A204.1 (cell line): ENCODE measurements around the gene TLE5.

Experiments
- FAIRE-seq: peaks from 2 replicates; lab custom pipeline; 2012; peaks lifted over from hg19 to GRCh38; lab: Jason Lieb, UNC

The TLE5 gene

DNA sequence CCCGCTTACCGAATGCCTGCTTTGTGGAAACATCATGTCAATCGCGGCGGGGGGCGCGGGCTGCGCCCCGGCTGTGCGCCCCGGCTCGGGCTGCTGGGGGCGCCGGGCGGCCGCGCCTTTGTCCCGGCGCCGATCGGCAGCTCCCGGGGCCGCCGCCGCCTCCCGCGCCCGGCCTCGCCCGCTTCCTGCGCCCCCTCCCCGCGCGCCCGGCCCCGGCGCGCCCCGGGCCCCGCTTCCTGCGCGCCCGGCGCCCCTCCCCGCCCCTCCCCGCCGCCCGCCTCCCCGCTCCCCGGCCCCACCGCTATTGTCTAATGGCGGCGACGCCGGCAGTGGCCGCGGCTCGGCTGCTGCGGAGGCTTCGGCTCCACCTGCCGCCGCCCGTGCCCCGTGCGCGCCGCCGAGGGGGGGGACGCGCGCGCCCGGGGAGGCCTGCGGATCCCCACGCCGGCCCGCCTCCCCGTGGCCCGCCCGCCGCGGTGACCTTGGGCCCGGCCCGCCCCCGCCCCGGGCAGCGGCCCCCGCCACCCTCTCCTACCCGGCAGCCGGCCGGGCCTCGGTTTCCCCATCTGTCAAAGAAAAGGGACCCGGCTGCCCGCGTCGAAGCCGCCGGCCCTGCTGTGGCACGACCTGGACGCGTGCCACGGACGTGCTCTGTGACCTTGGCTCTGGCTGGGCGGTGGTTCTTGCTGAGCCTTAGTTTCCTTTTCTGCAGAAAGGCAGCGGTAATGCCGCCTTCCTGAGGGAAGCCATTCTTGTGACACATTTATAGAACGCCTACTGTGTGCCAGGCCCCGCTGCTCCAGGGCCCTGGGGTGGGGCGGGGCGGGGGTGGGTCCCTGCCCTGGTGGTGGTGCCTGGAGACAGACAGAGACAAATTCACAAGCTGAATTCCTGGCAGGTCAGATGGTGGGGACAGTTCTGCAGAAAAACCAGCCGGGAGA, at the start of gene TLE5:
TSS of gene TLE5 (minus strand) at position 331 of the 941 bp plus-strand sequence. CDS start at position 36, 295 bp downstream.
- no peak for FAIRE-seq

- FAIRE-seq, result no peak
These were observed 49.4 kb upstream of the TLE5 start for GRCh38 chr19:3111586-3112247.

DNA sequence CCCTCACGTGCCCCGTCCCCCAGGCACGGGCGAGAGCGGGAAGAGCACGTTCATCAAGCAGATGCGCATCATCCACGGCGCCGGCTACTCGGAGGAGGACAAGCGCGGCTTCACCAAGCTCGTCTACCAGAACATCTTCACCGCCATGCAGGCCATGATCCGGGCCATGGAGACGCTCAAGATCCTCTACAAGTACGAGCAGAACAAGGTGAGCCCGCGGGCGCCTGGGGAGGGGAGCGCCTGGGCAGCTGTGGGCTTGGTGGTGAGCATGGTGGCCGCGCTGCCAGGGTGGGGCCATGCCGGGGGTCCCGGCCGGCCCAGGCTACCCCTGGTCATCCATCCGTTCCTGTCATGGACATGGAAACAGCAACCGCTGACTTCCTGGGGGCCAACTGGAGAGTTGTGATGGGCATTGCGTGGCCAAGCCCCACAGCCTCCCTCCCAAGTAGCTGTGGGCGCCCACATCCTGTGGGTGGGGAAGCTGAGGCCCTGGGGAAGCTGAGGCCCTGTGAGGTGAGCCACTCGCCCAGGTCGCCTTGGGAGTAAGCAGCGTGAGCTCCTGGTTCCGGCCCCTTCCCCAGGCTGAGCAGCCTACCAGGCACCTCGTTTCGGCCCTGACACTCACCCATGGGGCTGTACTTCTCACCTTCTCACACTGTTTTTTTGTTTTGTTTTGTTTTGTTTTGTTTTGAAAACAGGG, 48.0 kb upstream of the TLE5 start:
- FAIRE-seq, result no peak

DNA sequence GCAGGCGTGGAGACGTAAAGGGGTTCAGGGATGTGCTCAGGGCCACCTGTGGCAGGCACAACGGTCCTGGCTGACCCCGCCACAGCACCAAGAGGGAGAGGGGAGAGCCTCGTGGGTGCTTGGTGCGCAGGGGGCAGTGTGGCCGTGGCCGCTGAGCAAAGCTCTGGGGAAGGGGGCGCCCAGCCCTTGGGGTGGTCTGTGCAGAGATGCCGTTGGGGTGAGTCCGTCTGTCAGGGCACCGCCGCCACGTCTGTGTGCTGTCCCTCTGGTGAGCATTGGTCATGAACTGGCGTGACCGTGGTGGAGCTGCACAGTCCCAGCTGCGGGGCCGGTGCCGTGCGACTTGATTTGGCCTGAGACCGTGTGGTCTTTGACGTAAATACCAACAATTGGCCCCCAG, 47.2 kb upstream of the TLE5 start:
- FAIRE-seq, result no peak

GRCh38 chr19:3108775-3109174, 46.5 kb upstream of the TLE5 start:
- no peak for FAIRE-seq

DNA sequence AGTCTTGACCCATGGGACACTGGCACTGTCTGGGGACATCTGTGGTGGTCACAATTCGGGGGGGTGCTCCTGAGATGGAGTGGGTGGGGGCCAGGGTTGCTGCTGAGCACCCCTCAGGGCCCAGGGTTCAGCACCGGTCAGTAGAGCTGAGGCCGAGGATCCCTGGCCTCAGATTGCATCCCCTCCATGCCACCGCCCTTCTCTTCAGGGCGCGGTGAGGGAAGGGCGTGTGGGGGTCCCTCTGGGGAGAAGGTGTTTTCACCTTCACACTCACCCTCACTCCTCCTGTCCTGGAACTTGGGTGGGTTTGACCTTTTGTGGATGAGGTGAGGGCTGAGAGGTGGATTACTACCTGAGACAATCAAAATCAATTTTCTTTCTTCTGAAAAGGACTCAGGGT, 45.4 kb upstream of the TLE5 start:
- no peak for FAIRE-seq

GRCh38 chr19:3106509-3107141, 44.3 kb upstream of the TLE5 start:
- no peak for FAIRE-seq

DNA sequence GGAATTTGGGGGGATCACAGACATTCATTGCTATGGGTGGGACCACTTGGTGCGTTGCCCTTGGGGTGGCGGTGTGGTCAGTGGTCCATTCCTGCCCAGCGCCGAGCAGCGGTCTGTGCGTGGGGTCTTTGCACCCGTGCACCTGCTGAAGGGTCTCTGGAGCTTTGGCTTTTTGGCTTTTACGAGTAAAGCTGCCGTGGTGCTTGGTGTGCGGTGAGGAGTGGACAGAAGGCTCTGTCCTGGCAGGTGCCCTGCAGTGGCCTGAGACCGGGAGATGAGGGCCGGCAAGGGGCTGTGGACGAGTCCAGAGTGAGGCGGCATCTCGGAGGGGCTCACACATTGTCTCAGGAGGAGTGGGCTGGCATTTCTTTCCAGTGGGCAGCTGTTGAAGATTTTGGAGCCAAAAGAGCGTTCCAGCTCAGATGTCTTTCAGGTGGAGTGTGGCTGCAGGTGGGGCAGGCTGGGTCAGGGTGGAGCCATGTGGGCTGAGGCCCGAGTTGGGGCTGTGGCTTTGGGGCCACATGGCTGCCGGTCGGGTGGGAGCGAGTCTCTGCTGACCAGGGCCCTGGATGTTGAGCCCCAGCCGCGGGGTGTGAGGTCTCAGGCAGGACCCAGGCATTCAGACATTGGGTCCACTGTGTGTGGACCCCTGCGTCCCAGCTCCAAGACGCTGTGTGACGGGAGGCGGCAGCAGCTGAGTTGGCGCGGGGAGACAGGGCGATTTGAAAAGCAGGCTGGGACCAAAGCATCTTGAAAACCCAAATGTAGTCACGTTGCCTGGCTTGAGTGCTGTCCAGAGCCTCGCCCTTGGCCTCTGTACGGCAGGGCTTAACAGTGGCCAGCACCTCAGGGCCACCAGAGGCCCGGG, 43.6 kb upstream of the TLE5 start:
- no peak for FAIRE-seq

- FAIRE-seq, result no peak
These were observed 42.4 kb upstream of the TLE5 start for GRCh38 chr19:3104708-3104983.

DNA sequence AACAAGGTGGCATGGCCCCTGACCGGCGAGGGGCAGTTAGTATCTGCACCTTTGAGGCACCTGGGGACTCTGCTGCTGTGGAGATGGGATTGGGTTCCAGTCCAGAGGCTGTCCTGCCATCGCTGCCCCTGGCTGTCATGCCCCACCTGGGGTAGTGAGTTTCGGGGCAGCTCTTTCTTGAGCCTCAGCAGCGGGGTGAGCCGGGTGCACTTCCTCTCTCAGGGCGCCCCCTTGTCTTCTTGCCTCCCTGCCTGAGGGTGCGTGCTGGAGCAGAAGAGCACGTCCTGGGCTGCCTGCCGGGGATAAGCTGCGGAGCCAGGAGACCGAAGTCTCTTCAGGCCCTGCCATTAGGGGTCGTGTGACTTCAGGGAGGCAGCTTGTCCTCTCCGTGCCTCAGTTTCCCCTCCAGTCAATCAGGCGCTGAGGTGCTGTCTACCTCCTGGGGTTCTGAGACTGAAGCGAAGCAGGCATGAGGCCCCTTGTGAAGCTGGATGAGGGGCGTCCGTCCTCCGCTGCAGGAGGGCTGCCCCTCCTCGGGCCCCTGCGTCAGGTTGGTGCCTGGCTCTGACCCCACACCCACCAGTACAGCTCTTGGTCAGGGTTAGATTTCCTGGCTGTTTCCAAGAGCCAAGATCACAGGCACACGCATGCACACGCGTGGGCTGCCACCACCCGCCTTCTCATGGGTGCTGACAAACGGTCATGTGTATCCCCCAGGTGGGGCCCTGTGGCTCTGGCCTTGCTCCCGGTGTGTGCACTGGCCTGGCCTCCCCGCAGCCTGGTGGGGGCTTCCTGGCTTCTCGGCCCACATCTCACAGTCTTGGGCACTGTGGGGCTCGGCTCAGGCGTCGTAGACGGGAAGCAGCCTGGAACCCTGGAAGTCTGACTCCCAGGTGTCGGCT, 40.2 kb upstream of the TLE5 start:
- FAIRE-seq, result no peak

DNA sequence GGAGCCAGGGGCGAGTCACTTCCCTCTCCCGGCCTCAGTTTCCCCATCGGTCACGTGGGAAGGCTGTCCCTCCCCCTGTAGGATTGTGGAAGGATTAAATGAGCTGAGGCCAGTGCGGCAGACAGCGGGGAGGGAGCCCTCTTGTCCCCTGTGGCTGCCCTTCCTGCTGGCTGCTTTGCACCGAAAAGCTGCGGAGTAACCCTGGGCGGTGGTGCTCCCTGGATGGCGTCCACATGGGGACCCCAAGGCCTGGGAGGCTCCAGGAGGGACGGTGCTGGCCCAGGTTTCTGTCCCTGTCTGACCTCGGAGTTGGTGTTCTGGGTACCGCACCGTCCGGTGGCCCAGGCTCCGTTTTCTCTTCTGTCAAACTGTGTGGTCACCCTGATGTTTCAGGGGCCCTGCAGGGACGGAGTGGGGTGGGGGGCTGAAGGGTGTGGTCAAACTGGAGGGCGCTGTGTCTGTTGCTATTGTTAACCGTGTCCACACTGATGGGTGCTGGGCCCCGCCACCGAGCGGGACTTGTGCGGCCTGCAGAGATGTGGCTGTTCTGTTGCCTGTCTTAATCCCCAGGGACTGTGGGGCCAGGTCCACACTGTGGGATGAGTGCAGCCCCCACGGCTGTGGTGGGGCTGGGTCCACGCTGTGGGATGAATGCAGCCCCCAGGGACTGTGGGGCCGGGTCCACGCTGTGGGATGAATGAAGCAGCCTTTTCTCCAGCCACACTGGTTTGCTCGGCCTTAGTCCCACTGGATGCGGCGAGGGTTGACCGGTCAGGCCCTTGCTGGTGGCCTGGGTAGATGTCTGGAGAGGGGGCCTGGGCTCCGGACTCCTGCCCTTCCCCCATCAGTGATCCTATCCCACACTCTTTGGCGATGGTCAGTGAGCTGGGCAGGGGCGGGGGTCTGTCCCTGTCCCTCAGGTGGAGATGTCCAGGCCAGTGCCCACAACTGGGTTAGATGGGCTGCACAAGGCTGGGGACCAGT, 38.7 kb upstream of the TLE5 start:
- FAIRE-seq, result no peak

DNA sequence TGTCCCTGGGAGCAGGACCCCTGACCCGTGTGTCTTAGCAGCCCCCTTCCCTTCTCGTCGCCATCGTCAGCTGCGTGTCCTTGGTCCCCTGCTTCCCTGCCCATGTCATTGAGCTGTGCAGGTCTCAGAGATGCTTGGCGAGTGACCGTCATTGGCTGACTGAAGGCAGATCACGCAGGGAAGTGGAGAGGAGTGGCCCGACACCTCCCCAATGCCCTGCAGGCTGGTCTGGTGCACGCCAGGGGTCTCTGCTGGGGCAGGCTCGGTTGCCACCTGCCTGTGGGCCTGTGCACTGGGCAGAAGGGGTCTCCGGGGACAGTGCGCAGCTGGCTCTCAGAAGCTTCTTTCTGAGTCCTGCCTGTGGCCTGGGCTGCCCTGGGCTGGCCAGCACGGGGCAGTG, 38.0 kb upstream of the TLE5 start:
- FAIRE-seq, result no peak

GRCh38 chr19:3099347-3100145, 37.3 kb upstream of the TLE5 start:
- FAIRE-seq, result no peak

DNA sequence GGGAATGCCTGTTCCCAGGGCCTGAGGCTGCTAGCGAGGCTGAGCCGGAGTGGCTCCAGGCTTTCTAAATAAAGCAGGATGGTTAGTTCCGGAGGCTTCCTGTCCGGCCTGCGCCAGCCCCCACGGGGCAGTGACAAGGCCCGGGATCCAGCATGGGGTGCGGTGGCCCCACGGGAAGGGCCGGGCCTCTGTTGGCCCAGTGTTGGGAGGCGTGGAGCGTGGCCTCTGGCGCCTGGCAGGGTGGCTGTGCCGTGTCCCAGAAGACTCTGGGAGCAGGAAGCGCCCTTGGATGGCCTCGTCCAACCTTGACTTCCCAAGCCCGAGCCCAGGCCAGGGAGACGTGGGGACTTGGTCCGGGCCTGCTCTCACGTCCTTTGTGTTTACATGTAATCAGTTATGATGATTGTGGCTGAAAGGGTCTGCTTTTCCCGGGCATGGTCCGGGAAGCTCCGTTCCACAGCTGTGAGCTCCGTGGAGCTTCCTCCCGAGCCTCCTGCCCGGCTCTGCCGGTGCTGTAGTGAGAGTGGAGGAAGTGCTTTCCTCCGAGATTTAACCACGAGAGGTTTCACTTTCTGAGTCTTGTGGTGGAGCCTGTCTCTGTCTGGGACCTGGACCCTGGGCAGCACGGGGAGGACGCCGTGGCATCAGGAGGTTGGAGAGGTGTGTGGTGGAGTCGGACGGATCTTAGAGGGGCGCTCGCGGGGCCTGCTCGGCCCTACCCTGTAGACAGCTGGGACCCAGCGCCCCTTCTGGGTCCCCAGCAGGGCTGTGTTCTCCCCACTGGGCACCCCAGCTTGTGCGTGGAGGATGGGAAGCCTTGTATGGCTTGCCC, 36.4 kb upstream of the TLE5 start:
- FAIRE-seq, result no peak

DNA sequence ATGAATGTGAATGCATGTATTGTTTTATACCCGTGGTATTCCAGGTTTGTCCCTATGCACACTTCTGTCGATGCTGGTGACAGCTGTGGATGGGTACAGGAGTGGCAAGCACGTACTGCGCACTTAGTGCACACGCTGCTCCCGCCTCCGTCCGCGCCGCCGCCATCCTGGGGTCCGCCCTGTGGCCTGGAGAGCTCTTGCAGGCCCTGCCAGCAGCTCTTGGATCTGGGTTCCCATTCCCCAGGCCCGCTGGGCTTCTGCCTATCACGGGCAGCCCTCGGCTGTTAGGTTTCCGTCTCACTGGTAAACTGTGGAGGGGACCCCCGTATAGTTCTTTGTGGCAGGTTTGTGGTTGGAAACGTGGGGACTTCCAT, 35.8 kb upstream of the TLE5 start:
- FAIRE-seq, result no peak

- no peak for FAIRE-seq
These were observed 35.2 kb upstream of the TLE5 start for GRCh38 chr19:3097442-3097871.

DNA sequence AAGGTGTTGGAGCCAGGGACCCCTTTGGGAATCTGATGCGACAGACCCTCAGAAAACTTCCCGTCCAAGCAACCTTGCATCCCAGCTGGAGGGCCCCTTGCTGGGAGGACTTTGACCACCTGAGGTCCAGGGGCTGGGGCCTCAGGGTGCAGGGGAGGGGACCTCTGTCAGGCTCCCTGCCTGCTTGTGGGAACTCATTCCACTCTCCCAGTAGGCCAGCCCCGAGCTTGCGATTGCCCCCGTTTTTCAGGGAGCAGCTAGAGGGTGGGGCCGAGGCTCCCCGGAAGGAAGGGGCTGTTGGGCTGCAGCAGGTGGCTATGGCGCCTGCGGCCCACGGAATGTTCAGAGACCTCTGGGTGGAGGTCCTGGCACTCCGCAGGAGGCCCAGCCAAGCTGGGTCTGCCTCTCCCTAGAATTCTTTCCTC, 34.6 kb upstream of the TLE5 start:
- FAIRE-seq, result no peak
